Measurements from ENCODE around the gene PDXK. TPM values are rescaled to one million over a fixed set of nuclear protein-coding genes. Genes with fewer than 3 reads are reported as not detected.
"Not testable (repeated sequence)": the region's sequence is repeated elsewhere in the genome, so short reads cannot be mapped to it uniquely, and the experiment has no call there.

PDXK gene
- polyA plus RNA-seq, 6 donors from 2014 or later = 28.5 to 46.1 (median 39.2) TPM

DNA sequence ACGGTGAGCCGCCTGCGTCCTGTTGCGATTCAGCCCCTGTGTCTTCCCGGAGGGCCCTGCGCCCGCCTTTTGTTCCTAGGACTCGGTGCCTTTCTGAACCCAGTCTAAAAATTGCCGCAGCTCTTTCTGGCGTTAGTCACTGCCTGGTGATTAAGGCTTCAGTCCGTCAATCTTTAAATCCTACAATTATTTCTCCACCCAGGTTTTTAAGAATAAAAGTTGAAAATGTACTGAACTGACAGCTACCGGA is 16.2 kb upstream of the PDXK start:
- H3K4me3 Mint-ChIP-seq = peak overlapping the region in 6 of 8 donors; percentile 69 to 89 (median 79)
- H3K27ac Mint-ChIP-seq = no peak overlapping the region
- H3K9me3 Mint-ChIP-seq = no peaks in the 10 kb centered on the region
- H3K36me3 Mint-ChIP-seq = peaks cover 0 to 1% of the 10 kb centered on the region in 2 donors
- no peak for DNase-seq
- peaks cover 0 to 15% (median 0%) of the 10 kb centered on the region in 3 donors for H3K27me3 Mint-ChIP-seq
- no peak for ATAC-seq (ENCODE audit: low read depth in 2 of 2)
- H3K4me1 Mint-ChIP-seq = peaks cover 3 to 15% (median 10%) of the 10 kb centered on the region in 3 donors

DNA sequence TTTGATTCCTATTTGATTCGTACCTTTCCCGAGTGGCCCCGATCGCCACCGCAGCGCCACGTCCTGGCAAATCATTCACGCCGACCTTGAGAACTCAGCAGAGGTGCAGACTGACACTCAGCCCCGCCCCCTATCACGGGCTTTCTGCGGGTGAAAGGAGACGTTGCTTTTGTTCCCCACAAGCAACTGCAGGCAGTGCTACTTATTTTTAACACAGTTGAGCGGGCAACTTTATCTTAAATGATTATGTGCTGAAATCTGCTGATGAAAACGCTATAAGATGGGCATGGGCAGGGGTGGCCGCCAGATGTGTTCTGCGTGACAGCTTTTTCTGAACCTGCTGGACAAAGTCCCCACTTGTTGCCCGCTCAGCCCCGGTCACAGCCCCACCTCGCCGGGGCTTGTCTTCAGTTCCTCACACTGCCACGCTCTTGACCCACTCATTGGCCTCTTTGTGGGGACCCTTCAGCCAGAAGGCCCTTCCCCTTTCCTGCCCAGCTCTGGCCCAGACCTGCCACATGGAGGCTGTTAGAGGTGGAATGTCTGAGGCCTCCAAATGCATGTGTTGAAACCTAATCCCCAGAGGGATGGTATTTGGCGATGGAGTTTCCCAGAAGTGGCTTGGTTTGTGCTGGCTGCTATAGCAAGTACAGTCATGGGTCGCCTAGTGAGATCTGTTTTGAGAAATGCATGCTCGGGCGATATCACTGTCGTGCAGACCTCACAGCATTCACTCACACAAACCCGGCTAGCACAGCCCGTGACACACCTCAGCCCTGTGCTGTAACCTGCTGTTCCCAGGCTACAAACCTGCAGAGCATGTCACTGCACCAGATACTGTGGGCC is 15.7 kb upstream of the PDXK start:
- H3K4me1 Mint-ChIP-seq = peaks cover 3 to 15% (median 10%) of the 10 kb centered on the region in 3 donors
- no peak for DNase-seq
- peak; percentile 68 to 74 for ATAC-seq (ENCODE audit: low read depth in 2 of 2)
- H3K36me3 Mint-ChIP-seq = no peaks in the 10 kb centered on the region
- peak overlapping the region in 6 of 8 donors; percentile 69 to 89 (median 79) for H3K4me3 Mint-ChIP-seq
- H3K27me3 Mint-ChIP-seq = peaks cover 0 to 16% (median 0%) of the 10 kb centered on the region in 3 donors
- H3K9me3 Mint-ChIP-seq = no peaks in the 10 kb centered on the region
- H3K27ac Mint-ChIP-seq = peak overlapping the region in 1 of 6 donors; percentile 24

DNA sequence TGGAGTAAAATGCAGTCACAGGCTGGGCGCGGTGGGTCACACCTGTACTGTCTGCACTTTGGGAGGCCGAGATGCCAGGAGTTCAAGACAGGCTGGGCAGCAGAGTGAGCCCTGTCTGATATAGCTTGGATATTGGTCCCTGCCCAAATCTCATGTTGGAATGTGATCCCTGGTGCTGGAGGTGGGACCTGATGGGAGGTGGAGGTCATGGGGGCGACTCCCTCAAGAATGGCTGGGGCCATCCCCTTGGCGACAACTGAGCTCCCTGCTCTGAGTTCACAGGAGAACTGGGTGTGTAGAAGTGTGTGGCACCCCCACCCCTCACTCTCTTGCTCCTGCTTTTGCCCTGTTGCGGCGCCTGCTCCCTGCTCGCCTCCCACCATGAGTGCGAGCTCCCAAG is 11.5 kb upstream of the PDXK start:
- Mint-ChIP-seq H3K27me3 (peaks cover 10 to 37% (median 11%) of the 10 kb centered on the region in 3 donors), H3K36me3 (no peaks in the 10 kb centered on the region), H3K27ac (no peak overlapping the region), H3K4me3 (no peak overlapping the region), H3K9me3 (peaks cover 0 to 3% (median 0%) of the 10 kb centered on the region in 7 donors), H3K4me1 (peaks cover 3 to 12% (median 10%) of the 10 kb centered on the region in 3 donors)
- ATAC-seq (ENCODE audit: low read depth in 2 of 2) = no peak
- DNase-seq = no peak

DNA sequence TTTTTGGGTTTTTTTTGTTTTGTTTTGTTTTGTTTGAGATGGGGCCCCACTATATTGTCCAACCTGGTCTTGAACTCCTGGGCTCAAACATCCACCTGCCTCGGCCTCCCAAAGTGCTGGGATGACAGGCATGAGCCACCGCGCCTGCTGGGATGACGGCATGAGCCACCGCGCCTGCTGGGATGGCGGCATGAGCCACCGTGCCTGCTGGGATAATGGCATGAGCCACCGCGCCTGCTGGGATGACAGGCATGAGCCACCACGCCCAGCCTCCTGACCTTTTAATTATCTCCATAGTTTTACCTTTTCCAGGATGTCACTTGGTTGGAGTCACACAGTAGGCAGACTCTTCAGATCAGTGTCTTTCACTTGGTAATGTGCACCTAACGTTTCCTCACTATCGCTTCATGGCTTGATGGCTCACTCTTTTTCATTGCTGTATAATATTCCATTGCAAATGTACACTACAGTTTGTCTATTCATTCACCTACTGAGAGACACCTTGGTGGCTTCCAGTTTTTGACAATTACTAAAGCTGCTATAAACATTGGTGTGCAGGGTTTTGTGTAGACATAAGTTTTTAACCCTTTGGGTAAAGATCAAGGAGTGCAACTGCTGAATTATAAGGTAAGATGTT is 10.1 kb upstream of the PDXK start:
- ATAC-seq (ENCODE audit: low read depth in 2 of 2) (no peak), DNase-seq (no peak)
- Mint-ChIP-seq H3K36me3 (no peaks in the 10 kb centered on the region), H3K9me3 (peaks cover 0 to 3% (median 0%) of the 10 kb centered on the region in 7 donors), H3K4me3 (no peak overlapping the region), H3K4me1 (no peaks in the 10 kb centered on the region), H3K27me3 (peaks cover 10 to 28% (median 14%) of the 10 kb centered on the region in 3 donors), H3K27ac (no peak overlapping the region)

DNA sequence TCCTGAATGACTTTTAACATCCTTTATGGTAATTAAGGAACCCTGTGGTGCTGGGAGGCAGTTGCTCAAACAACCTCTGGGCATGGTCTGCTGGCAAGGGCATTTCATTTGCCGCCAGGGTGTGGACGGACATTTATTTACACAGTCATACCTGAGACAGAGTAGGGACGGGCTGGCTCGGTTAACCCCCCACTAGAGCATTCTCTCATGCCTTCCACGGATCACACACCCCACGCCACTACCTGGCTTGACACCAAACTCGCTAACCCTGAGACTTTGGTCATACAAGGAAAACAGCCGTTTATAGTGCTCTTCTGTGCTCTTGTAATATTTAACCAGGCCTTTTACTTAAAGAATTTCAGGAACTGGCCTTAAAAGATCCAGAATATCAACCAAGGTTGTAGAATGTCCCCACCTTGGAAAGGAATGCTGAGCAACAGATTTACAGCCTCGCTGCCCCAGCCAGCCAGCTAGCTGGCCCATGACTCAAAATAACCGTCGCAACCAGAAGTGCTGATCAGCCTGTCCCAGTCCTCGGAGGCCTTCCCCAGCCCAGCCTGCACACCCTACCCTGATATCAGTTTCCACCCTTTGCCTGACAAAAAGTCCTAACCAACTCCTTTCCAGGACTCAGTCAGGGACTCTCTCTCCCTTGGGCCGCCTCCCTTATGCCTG is 6.5 kb upstream of the PDXK start:
- H3K27ac Mint-ChIP-seq = no peak overlapping the region
- ATAC-seq (ENCODE audit: low read depth in 2 of 2) (no peak), DNase-seq (no peak)
- H3K27me3 Mint-ChIP-seq = peaks cover 10 to 31% (median 17%) of the 10 kb centered on the region in 3 donors
- H3K4me3 Mint-ChIP-seq = no peak overlapping the region
- H3K9me3 Mint-ChIP-seq = peaks cover 0 to 3% (median 0%) of the 10 kb centered on the region in 7 donors
- H3K36me3 Mint-ChIP-seq = no peaks in the 10 kb centered on the region
- peaks cover 6 to 19% (median 12%) of the 10 kb centered on the region in 3 donors for H3K4me1 Mint-ChIP-seq

DNA sequence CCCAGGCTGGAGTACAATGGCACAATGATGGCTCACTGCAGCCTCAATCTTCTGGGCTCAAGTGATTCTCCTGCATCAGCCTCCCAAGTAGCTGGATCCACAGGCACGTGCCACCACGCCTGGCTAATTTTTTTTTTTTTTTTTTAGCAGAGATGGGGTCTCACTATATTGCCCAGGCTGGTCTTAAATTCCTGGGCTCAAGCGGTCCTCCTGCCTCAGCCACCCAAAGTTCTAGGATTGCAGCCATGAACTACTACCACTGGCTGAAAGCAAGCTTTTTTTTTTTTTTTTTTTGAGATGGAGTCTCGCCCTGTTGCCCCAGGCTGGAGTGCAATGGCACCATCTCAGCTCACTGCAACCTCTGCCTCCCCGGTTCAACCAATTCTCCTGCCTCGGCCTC is 5.8 kb upstream of the PDXK start:
- peaks cover 7 to 26% (median 17%) of the 10 kb centered on the region in 3 donors for H3K4me1 Mint-ChIP-seq
- peaks cover 10 to 31% (median 17%) of the 10 kb centered on the region in 3 donors for H3K27me3 Mint-ChIP-seq
- DNase-seq; H3K36me3 Mint-ChIP-seq; H3K27ac Mint-ChIP-seq; ATAC-seq (ENCODE audit: low read depth in 2 of 2); H3K4me3 Mint-ChIP-seq; H3K9me3 Mint-ChIP-seq: not testable (repeated sequence)

DNA sequence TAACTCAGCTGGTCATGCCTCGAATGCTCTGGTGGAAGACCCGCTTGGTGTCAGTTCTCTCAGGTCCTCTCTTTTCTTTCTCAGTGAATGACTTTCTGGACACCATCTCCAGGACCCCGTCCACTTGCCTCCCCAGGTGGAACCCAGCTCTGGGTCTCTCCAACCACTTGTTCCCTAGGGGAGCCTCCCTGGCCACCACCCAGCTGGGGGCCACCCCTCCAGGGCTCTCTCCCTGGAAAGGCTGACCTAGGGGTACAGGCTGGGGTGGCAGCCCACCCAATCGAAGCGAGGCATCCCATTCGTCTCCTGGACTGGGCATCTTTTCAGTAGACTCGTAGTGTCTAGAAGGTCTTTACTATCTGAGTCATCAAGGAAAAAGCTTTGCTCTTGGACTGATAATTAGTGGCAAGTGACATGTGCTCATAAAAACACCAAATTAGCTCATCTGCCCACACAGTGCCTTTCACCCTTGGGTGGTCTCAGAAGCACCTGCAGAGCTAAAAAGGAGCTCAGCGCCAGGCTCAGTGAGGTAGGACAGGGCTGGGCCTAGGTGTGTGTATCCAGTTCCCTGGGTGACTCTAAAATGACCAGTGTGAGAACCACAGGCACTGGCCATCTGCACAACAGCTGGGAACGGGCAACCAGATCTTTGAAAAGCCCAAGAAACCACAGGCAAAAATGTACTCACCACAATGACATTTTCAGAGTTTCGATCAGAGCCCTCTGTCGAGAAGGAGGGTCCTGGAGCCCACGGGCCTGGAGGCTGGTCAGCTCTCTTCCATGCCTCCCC is 2.4 kb upstream of the PDXK start:
- ATAC-seq (ENCODE audit: low read depth in 2 of 2) = no peak
- H3K9me3 Mint-ChIP-seq = no peaks in the 10 kb centered on the region
- peak overlapping the region in 7 of 8 donors; percentile 33 to 89 (median 82) for H3K4me3 Mint-ChIP-seq
- peaks cover 20 to 43% (median 37%) of the 10 kb centered on the region in 3 donors for H3K4me1 Mint-ChIP-seq
- no peaks in the 10 kb centered on the region for H3K36me3 Mint-ChIP-seq
- DNase-seq = peak; percentile 37
- peak overlapping the region; percentile 39 to 92 (median 86) for H3K27ac Mint-ChIP-seq
- H3K27me3 Mint-ChIP-seq = peaks cover 0 to 13% (median 11%) of the 10 kb centered on the region in 3 donors

DNA sequence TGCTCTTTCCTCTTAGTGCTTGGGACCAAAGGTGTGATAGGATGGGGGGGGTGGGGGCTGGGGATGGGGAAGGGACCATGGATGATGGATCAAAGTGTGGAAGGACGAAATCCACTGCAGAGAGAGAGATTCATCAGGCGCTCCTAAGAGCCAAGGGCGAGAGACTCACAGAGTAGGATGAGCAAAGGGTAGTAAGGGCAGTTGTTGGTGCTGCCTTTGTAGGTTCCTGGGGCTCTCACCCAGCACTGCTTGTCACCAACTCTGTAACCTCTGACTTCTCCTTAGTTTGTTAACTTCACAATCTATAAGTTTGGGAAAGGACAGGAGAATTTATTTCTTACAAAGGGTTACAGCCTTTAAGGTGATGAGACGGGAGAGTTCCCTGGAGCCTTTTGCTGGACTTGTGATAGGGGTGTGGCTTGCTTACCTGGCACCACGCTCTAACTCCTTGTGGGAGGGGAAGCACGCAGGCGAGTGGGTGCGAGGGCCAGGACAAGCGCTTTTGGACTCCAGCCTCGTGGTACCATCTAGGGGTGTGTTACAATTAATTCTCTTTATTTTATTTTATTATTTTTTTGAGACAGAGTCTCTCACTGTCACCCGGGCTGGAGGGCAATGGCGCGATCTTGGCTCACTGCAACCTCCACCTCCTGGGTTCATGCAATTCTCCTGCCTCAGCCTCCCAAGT is 1.6 kb upstream of the PDXK start:
- Mint-ChIP-seq H3K27ac (peak overlapping the region; percentile 39 to 98 (median 82)), H3K4me1 (peaks cover 27 to 50% (median 44%) of the 10 kb centered on the region in 3 donors), H3K9me3 (no peaks in the 10 kb centered on the region), H3K36me3 (no peaks in the 10 kb centered on the region), H3K4me3 (peak overlapping the region; percentile 44 to 89 (median 83)), H3K27me3 (peaks cover 0 to 11% (median 8%) of the 10 kb centered on the region in 3 donors)
- DNase-seq = no peak
- no peak for ATAC-seq (ENCODE audit: low read depth in 2 of 2)

DNA sequence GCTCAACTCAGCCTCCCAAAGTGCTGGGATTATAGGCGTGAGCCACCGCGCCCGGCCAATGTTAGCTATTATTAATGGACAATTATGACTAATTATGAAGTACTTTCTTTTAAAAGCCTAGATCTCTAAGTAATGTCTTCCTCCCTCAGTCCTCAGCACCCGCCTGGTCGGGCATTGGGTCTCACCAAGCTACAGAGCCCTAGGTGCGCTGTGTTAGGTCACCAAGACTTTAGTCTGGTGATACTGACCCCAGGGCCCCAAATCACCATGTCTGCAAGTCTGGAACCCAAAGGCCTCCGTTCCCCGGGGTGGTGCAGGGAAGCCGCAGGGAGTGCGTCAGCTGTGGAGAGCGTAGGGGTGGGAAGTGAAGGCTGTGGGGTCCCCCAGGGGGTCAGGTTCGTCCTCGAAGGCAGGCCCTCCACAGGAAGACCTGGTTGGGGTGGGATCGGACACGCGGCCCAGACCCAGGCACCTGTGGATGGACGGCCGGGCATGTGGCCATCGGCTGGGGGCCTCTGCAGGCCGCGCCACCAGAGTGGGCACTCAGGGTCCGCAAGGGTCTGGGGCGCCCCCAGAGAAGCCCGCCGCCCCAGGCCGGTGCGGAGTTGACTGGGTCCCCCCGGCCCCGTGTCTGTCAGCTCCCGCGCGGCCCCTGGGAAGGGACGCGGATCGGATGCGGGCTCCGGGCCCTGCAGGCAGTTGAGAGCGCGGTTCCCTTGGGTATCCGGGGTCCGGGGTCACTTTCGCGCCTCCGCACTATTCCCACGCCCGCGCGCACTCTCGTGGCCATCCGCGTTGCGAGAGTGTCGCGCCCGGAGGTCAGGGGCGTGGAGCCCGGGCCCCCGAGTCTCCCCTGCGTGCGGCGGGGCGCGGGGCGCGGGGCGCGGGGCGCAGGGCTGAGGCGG is 710 bp upstream of the PDXK start:
- Mint-ChIP-seq H3K27me3 (peaks cover 0 to 7% (median 4%) of the 10 kb centered on the region in 3 donors), H3K27ac (peak overlapping the region; percentile 53 to 98 (median 90)), H3K4me1 (peaks cover 31 to 58% (median 50%) of the 10 kb centered on the region in 3 donors), H3K9me3 (no peaks in the 10 kb centered on the region), H3K4me3 (peak overlapping the region; percentile 80 to 93 (median 88)), H3K36me3 (no peaks in the 10 kb centered on the region)
- no peak for DNase-seq
- no peak for ATAC-seq (ENCODE audit: low read depth in 2 of 2)

DNA sequence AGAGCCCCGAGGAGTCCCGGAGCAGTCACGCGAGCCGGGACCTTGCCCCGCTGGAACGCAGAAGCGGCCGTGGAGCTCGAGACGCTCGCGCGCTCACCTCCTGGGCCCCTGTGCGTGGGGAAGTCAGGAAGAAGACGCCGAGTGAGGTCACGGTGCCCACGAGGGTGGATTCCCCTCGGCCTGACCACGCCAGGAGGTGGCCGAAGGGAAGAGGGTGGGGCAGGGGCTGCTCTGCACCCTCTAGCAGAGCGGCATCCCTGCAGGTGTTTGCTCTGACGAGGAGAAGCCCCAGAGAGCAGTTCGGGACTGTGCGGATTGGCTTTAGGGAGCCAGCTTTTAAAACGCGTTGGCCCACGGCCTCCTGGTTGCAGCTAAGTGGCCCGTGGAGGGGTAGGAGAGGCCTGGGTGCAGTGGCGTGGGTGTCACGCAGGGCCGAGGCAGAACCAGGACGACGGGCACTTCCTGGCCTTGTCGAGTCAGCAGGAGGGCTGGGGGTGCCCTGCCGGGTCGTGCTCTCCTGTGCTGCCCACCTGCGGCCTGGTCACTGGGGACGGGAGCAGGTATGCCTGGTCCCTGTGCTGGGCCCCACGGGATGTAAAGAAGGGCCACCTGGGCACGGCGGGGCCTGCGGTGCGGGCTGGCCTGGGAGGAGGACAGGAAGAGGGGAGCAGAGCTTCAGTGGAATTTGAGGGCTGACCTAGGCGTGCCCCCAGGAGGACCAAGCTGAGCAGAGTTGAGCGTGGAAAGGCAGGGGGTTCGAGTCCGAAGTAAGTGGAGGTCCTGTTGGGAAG is 1.0 kb downstream of the PDXK start:
- Mint-ChIP-seq H3K36me3 (no peaks in the 10 kb centered on the region), H3K4me1 (peaks cover 33 to 74% (median 52%) of the 10 kb centered on the region in 3 donors), H3K4me3 (peak overlapping the region; percentile 74 to 89 (median 82)), H3K27me3 (peaks cover 0 to 7% (median 4%) of the 10 kb centered on the region in 3 donors), H3K9me3 (no peaks in the 10 kb centered on the region), H3K27ac (peak overlapping the region; percentile 77 to 96 (median 89))
- ATAC-seq (ENCODE audit: low read depth in 2 of 2) (peak; percentile 12), DNase-seq (peak; percentile 39)

DNA sequence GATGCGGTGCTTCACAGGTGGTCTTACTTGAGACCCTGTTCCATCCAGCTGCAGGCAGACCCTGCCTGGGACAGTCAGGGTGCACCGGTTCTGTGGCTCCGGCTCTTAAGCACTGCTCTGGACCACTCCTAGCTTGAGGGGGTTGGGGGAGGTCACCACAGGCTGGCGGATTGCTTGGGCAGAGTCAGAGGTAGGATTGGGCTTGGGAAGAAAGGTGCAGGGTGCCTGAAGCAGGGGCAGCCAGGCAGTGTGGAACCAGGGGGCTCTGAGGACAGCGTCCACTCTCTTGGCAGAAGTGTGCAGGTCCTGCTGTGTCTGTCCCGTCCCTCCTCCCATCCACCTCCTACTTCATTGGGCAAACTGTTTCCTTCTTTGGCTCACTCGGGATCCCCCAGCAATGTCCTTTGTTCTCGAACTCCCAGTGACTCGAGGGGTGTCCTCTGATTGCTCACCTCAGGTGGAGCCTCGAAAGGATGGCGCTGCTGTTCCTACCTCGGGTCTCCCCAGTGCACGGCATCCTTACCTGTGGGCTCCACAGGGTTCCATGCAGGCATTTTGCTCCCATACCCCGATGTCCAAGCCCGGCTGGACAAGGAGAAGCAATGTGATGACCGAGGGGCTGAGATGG is 1.7 kb downstream of the PDXK start:
- Mint-ChIP-seq H3K4me3 (peak overlapping the region; percentile 60 to 88 (median 82)), H3K4me1 (peaks cover 40 to 76% (median 59%) of the 10 kb centered on the region in 3 donors), H3K27ac (peak overlapping the region; percentile 88 to 96 (median 92)), H3K36me3 (no peaks in the 10 kb centered on the region), H3K27me3 (peaks cover 0 to 4% (median 2%) of the 10 kb centered on the region in 3 donors), H3K9me3 (no peaks in the 10 kb centered on the region)
- no peak for ATAC-seq (ENCODE audit: low read depth in 2 of 2)
- no peak for DNase-seq
